AG04449 (cell line): ENCODE data around the gene ZBTB24.

ENCODE experiments used
- CTCF ChIA-PET: fragments of 350-600 bp; formaldehyde crosslinking; extraction: SDS; loops from one replicate; lab custom pipeline; 2021; ENCODE audit warnings: antibody characterized with exemption; lab: Yijun Ruan, JAX
- POLR2A ChIA-PET: fragments of 400-600, 350-600 bp; formaldehyde crosslinking; extraction: SDS; loops from one replicate; lab custom pipeline; 2020; ENCODE audit warnings: antibody characterized with exemption, inconsistent platforms; lab: Yijun Ruan, JAX
- DNase-seq: peaks from one replicate; pipeline ENCODE4 v3.0.0-alpha.2; 2010; ENCODE audit warnings: low read depth, low spot score
- H3K4me3 ChIP-seq: 2 replicates; pipeline ENCODE4 v1.5.1; 2011; ENCODE audit warnings: low read depth, mild to moderate bottlenecking, control low read depth, low read length
- CTCF ChIP-seq: IDR thresholded peaks from one replicate; pipeline ENCODE4 v1.5.1; 2011; ENCODE audit warnings: mild to moderate bottlenecking, moderate library complexity, low read length, control low read depth, inconsistent platforms; ENCODE audit not compliant: insufficient read depth; ENCODE audit errors: missing control alignments

Gene ZBTB24

GRCh38 chr6:109447878-109448555 is 35.0 kb downstream of the ZBTB24 start:
- no peak overlapping the region for H3K4me3 ChIP-seq
- DNase-seq = no peak
- CTCF ChIA-PET = no interaction called here
- POLR2A ChIA-PET = no interaction called here
- TF ChIP-seq CTCF = no peak

DNA sequence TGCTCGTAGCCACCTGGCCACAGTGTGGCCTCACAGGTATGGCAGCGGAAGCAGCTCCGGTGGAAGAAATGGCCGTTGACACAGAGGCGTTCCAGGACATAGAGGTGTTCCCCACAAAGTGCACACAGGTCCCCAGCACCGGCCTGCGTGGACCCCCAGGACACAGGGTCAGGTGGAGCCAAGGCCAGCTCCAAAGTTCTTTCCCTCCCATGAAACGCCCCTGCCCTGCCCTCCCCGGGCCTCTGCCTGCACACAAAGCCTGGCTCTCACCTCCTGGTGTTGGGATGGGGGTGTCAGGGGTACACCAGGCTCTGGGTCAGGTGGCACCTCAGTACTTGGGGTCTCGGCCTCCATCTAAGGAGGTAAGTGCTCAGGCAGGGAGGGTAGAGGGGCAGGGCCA is 35.9 kb downstream of the ZBTB24 start:
- ChIA-PET CTCF (no interaction called here), POLR2A (no interaction called here)
- TF ChIP-seq CTCF = no peak
- DNase-seq = no peak
- no peak overlapping the region for H3K4me3 ChIP-seq

- POLR2A ChIA-PET = no interaction called here
- no peak for TF ChIP-seq CTCF
- DNase-seq = no peak
- CTCF ChIA-PET = no interaction called here
- no peak overlapping the region for H3K4me3 ChIP-seq
Measured at GRCh38 chr6:109446541-109446940, 36.5 kb downstream of the ZBTB24 start.

DNA sequence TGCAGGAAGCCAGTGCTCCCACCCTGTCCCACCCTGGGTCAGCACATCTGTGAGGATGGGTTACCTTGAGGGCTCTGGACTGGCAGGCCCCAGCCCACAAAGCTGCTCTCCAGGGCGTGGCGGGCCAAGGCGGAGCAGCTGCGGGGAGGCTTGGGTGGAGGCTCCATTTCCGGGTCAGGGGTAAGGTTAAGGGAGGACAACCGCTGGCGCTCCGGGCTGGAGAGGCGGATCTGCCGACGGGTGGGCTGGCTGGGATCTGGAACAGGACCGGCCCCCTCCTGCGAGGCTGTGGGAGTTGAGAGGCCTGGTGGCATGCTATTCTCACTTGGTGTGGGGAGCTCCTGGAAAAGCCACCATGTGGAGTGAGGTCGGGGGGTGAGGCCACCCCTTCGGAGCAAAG is 36.9 kb downstream of the ZBTB24 start:
- ChIA-PET CTCF (no interaction called here), POLR2A (no interaction called here)
- no peak overlapping the region for H3K4me3 ChIP-seq
- DNase-seq = no peak
- no peak for TF ChIP-seq CTCF

GRCh38 chr6:109445382-109445781 is 37.6 kb downstream of the ZBTB24 start:
- TF ChIP-seq CTCF = no peak
- CTCF ChIA-PET = interaction anchor here (1.0 kb wide), 1 partner anchor 258 kb away, joined by 4 read pairs; no protein-coding TSS in a partner anchor
- H3K4me3 ChIP-seq = no peak overlapping the region
- DNase-seq = no peak
- POLR2A ChIA-PET = interaction anchor here (1.0 kb wide), 1 partner anchor 9 kb away, joined by 6 read pairs; no protein-coding TSS in a partner anchor

- ChIA-PET POLR2A (interaction anchor here (1.0 kb wide), 1 partner anchor 12 kb away, joined by 3 read pairs; the partner anchor contains the start of gene MICAL1), CTCF (interaction anchor here (5.2 kb wide), 1 partner anchor 10 kb away, joined by 65 read pairs; the partner anchor contains the start of gene MICAL1)
- DNase-seq = no peak
- no peak overlapping the region for H3K4me3 ChIP-seq
- no peak for TF ChIP-seq CTCF
Measured at GRCh38 chr6:109443425-109443950, 39.5 kb downstream of the ZBTB24 start.
